GM15510 (cell line): ENCODE data around the gene AHNAK2.

ENCODE experiments used
- POLR2A ChIP-seq: IDR thresholded peaks from 3 replicates; pipeline ENCODE4 v1.6.1; 2011; ENCODE audit warnings: borderline replicate concordance; ENCODE audit not compliant: insufficient read length; ENCODE audit errors: extremely low read depth

AHNAK2 gene

DNA sequence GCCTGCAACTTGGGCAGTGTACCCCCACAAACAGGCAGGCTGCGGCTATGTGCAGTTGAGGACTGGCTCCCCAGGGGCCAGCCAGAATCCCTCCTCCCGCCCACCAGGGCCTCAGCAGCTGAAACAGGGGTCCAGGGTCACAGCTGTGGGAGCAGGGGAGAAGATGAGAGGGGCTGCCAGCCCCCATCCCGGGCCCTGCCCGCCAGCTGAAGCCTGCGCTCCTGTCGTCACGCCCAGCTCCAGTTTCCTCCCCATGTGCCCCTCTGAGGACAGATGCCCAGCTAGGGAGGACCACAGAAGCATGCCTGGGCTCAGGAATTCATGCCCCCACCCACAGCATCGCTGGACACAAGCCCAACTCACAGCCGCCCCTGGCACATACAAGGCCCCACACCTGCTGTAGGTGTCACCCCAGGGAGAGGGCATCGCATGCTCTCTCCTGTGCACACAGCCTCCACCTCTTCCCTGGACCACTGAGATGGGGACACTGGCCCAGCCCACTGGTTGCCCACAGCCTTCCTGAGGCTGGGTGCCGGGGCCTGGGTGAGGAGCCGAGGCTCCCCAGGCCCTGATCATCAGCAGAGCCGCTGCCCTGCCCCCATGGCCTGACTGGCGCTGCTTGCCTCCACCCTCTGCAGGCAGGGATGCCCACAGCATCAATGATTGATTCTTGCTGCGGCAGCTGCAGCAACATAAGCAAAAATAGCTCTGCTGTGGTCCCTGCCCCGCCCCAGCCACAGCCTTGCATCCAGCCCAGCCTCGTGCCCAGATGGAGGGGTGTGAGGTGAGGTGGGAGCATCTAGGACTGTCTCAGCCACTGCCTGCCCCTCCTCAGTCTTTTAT lies 3.7 kb upstream of the AHNAK2 start:
- no peak for TF ChIP-seq POLR2A

DNA sequence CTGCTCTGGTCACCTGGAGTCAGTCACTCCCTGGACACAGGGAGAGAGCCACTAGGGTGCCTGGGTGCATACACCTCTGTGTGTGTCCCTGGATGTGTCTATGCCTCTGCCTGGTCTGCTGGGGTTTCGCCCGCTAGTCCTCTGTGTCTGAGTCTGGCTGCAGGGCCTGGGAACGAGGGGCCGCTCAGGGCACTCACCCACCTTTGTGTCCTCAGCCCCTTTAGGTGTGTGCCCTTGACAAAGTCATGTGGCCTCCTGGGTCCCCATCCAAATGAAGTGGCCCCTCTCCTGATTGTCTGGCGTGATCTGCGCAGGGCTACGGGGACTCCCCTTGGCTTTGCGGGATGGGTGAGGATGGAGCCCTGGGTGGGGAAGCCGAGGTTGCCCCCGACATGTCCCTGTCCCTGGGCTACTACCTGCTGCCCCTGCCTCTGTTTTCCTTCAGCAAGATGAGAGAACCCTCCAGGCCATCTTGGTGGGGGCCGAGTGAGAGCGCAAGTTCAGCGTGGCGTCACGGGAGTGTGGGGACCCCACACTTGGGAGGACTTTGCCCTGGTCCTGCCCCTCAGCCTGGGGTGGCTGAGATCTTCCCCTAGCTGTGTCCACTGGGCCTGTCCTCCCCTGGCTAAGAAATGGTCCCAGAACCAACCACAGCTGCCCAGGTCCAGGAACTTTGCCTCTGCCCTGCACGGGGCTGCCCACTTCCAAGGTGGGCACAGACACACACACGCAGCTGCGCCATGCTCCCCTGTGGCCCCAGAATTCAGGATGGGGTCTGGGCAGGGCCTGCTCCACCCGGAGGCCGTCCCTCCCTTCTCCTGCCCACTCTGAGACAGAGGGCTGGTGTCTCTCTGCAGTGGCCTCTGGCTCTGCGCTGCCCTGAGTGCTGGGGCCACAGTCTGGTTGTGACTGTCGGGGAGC lies 2.7 kb upstream of the AHNAK2 start:
- no peak for TF ChIP-seq POLR2A

DNA sequence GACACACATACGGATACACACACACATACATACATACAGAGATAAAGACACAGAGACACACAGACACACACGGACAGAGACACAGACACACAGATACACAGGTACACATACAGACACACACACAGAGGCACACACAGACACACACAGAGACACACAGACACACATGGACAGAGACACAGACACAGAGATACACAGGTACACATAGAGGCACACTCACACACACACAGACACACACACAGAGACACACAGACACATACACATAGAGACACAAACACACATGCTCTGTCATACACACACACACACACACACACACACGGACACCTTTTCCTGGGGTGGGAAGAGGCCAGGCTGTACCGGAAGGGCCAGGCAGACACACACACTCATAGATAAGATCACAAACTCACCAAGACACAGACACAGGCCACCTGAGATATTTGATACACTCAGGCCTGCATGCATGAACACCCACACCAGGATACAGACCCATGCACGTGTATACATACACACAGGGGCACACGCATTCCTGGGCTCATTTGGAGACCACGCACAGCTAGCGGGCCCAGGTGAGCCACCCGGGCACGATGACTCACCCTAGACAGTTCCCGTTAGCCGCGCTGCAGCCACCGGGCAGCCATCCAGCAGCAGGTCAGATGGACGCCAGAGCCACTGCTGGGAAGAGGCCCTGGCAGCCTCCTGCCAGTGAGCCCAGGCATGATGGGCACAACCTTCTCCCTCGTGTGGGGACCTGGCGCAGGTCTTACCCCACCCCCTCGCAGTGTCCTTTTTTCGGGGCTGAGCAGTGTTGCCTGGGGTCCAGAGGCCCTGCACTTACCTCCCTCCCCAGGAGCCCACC lies 1.8 kb upstream of the AHNAK2 start:
- TF ChIP-seq POLR2A, result no peak

DNA sequence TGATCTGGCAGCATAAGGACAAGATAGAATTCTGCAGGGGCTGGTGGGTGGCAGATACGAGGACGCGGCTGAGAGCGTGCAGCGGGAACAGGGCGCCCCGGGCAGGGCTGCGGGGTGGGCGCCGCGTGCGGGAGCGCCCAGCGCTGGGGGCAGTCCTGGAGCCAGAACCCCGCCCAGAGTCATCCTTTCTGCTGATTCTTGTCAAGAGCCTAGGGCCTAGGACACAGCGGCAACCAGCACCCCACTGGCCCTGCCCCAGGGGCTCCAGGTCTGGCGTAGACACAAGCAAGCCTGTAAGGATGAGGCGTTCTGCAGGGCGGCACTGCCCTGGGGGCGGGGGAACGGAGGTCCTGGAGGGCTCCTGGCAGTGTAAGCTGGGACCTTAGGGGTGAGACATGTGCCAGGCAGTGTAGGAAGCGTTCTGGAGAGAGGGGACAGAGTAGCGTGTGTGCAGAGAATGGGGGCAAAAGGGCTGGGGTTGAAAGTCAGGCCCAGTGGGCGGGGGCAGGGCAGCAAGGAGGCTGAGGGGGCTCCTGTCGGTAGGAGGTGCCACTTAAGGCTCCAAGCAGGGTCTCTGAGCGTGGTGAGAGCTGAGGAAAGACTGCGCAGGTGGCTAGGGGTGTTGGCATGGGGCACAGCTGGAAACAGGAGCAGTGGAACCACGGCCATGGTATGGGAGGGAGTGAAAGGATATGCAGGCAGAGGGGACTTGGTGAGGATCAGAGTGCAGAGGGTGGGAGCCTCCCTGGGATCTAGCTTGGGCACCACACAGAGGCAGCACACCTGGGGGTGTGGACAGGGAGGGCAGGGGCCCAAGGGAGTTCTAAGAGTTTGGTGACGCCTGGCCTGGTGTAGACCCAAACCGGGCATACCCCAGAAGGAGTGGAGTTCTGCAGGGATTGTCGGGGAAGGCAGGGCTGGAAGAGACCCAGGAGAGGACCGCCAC lies 845 bp upstream of the AHNAK2 start:
- TF ChIP-seq POLR2A, result no peak

DNA sequence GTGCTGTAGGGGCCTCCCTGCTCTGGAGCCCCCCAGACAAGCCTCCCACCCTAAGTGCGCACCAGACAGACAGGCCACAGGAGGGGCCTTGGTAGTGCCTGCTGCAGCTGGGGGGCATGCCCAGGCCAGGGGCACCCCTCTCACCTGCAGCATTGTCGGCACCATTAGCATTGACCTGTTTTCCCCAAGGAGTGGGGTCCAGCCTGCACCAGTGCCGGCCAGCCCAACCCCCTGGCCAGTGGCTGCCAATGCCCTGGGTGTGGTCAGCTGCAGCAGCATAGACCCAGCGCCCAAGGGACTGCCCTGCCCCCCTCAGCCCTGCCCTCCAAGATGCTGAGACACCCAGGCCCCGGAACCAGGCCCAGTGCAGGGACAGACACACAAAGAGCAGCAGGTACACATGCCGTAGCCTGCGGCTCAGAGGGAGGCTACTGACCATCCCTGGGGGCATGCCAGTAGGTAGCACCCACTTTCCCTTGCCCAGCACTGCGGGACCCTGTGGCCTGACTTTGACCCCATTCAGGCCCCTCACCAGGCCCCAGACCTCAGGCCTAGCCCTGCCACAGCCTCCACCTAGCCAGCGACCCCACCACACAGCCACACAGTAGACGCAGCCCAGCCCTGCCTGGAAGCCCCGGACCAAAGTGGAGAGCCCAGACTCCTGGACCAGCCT lies 1.0 kb downstream of the AHNAK2 start:
- TF ChIP-seq POLR2A, result no peak

DNA sequence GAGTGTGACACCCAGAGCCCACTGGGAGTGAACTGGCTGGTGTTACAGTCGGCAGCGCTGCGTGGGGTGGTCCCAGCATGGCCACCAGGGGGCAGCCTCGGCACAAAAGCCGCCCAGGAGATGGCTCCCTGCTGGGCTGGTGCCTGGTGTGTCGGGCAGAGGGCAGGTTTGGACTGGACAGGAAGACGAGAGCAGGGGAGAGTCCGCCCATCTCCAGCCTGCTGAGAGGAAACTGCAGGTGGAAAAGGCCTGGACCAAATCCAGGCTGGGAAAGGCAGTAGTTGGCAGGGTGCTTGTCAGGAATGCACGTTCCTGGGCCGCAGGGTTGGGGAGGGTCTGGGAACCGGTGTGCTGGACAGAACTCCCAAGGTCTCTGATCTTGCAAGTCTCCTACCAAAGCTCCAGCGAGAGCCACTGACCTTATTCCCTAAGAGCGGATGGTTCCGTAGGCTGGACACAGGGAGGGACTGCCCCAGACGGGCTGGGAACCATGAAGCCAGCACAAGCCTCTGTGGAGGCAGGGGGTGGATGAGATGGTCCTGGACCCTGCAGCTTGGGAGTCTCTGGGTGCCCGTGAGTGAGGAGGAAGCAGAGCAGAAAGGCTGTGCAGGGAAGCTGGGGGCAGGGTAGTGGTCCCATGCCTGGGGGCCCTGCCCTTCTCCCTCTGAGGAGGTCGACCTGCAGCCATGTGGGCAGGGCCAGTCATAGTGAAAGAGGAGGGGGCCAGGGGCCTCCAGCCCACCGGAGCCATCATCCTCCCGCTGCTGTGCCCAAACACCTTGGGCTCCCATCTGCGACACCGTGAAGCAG lies 1.8 kb downstream of the AHNAK2 start:
- TF ChIP-seq POLR2A, result no peak

DNA sequence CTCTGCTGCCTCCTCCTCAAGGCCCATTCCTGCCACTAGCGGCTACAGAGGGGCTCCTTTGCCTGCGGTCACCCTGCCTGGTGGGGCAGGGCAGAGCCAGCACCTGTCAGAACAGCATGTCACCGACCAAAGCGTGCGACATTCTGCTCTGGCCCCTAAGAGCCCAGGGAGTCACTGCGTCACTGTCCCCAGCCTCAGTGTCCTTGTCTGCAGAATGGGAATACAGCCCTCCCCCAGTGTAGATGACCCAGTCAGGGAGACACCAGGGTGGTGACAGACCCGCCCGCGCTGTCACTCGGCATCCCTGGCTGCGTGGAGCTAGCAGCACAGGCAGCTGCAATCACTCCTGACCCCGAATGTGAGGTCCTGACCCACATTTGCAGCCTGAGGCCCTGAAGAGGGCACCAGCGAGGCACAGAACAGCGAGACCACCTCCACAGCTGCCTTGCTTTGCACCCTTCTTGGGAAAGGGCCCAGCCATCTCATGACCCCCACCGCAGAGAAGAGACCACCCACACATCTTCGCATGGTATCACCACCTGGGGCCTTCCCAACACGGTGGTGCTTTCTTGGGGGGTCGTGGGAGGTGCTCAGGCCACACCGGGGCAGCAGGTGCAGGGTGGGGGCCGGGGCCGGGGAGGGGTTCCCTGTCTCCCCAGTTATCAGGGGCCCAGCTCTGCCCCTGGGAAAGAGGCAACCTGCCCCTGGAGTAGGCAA lies 2.5 kb downstream of the AHNAK2 start:
- no peak for TF ChIP-seq POLR2A

DNA sequence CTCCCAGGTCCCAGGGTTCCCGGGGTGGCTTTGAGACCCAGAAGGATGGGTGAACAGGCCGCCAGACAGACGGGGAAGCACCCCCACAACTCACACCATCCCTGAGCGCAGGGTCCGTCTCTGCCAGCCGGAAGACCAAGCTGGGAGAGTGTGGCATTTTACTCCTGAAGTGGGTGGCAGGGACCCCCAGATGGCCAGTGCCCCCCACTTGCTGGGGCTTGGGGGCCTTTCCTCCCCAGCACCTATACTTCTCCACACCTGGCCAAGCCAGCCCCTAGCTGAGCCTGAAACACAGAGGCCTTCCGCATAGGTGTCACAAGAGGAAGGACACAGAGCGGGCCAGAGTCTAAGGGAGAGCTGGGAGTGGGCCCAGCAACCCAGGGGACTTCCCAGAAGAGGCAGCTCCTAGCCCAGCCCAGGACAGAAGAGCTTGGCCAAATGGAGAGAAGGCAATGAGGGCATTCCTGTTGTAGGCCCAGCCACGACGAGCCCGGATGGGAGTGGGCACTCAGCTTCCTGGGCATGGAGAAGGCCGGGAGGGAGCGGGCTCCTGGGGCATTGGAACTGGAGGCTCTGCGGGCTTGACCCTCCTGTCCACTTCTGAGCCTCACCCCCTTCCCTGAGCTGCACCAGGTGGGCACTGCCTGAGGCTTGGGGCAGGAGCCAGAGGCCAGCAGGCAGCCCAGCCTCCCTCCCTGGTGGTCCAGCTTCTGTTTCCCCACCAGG lies 3.3 kb downstream of the AHNAK2 start:
- TF ChIP-seq POLR2A, result no peak

DNA sequence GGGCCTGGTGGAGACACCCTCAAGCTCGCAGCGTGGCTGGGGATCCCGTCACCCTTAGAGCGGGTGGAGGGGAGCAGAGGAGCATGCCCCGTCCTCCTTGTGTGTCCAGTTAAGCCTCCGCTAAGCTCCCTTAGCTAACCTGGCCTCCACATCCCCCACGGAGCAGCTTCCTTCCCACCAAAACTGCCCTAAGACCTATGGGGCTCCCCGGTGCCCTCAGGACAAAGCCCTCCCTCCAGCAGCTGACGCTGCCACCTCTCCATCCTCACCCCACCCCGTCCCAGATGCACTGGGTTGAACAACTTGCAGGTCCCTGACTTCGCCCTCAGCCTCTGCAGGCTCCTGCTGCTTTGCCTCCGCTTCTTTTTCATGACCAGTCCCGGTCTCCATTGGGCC lies 4.0 kb downstream of the AHNAK2 start:
- TF ChIP-seq POLR2A, result no peak

DNA sequence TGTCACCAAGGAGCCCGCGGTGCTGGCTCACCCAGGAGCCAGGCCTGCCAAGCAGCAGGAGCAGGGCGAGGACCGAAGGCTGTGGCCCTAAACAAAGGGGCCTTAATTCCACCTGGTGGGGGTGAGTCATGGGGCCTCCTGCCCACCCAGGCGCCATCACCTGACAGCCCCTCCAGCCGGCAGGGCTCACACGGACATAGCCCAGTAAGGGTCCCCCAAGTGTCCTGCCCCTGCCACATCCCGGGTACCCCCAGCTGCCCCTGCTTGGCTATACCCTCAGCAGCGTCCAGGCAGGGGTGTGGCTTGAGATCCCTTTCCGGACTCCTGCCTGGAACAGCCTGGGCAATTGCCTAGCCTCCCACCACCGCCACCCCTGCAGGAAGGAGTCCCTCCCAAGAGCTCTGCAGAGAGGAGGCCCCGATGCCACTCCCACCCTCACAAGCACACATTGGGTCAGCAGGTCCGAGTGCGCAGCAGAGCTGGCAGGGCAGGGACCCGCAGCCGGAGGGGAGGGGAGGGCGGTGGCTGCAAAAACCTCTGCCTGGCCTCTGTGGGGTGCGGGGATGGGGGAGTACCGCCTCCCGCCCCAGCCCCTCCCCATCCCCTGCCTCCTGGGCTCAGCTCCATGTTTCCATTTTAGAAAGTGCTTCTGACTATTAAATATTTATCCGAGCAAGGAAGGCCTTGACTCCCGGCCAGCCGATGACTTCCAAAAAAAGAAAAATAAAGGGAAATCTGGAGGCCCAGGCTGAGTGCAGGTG lies 4.6 kb downstream of the AHNAK2 start:
- no peak for TF ChIP-seq POLR2A

DNA sequence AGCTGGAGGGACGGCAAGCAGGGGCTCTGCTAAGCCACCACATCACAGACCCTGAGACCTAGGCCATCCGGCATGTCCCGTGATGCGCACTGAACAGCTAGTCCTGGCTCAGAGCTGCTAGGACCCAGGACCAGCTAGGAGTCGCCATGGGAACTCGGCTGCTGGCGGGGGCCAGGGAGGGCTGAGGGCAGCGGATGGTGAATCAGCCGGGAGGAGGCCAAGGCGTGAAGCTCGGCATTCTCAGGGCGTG lies 5.1 kb downstream of the AHNAK2 start:
- no peak for TF ChIP-seq POLR2A
